K562 (cell line): Measurements from ENCODE around the gene FBXW11. TPM values are rescaled to one million over a fixed set of nuclear protein-coding genes. Genes with fewer than 3 reads are reported as not detected.
A peak's percentile ranks its signal among the peaks of the same experiment; 100 is the strongest.

ENCODE experiments used
- TRIM25 ChIP-seq: fragments of 450-650 bp; IDR thresholded peaks from 2 replicates; pipeline ENCODE4 v1.7.0; 2016; ENCODE audit warnings: borderline replicate concordance
- polyA plus RNA-seq, 8 experiments: library from polyadenylated mRNA; depleted of rRNA in 4 of 8; stranded (reverse) in 5 of 8; unstranded in 3 of 8; fragments of >200 nt; fragmentation: Nextera tagmentation in 2 of 8; fragmentation: Illumina TruSeq in 1 of 8; extraction: Ambion mirVana in 2 of 8; extraction: Trizol in 1 of 8; gene quantifications; 2 replicates each; pipeline versions ENCODE4 v1.2.1 to v1.2.3, GENCODE V29; 2011 to 2014; ENCODE audit warnings: inconsistent platforms in 1 of 8, missing spikeins in 1 of 8
- total RNA-seq, 7 experiments: library from RNA; depleted of rRNA in 6 of 7; stranded (reverse); fragments of >200 nt in 6 of 7; fragmentation: Illumina TruSeq in 2 of 7; extraction: Trizol in 2 of 7; gene quantifications; 2 replicates each; pipeline versions ENCODE4 v1.2.1 to v1.2.3, GENCODE V29; 2011 to 2021; ENCODE audit warnings: low replicate concordance in 1 of 7
- TF ChIP-seq, protein P1 (sequence below), 2 experiments: fragments of 450-650 bp; formaldehyde crosslinking in 1 of 2; IDR thresholded peaks; 2 replicates each; pipeline versions ENCODE4 v1.4.0 to v1.6.1; 2014 to 2020; ENCODE audit warnings: mild to moderate bottlenecking in 2 of 2, borderline replicate concordance in 1 of 2, low read depth in 1 of 2

Gene FBXW11
- total and polyA plus RNA-seq, 9 of the 15 experiments (the other 6 are each of a cell fraction or from before 2014, with no cell fraction given): 3.0 to 28.6 (median 23.6) TPM

GRCh38 chr5:171907725-171908343 is 98.6 kb downstream of the FBXW11 start (continued):
- TF ChIP-seq, protein P1, sequence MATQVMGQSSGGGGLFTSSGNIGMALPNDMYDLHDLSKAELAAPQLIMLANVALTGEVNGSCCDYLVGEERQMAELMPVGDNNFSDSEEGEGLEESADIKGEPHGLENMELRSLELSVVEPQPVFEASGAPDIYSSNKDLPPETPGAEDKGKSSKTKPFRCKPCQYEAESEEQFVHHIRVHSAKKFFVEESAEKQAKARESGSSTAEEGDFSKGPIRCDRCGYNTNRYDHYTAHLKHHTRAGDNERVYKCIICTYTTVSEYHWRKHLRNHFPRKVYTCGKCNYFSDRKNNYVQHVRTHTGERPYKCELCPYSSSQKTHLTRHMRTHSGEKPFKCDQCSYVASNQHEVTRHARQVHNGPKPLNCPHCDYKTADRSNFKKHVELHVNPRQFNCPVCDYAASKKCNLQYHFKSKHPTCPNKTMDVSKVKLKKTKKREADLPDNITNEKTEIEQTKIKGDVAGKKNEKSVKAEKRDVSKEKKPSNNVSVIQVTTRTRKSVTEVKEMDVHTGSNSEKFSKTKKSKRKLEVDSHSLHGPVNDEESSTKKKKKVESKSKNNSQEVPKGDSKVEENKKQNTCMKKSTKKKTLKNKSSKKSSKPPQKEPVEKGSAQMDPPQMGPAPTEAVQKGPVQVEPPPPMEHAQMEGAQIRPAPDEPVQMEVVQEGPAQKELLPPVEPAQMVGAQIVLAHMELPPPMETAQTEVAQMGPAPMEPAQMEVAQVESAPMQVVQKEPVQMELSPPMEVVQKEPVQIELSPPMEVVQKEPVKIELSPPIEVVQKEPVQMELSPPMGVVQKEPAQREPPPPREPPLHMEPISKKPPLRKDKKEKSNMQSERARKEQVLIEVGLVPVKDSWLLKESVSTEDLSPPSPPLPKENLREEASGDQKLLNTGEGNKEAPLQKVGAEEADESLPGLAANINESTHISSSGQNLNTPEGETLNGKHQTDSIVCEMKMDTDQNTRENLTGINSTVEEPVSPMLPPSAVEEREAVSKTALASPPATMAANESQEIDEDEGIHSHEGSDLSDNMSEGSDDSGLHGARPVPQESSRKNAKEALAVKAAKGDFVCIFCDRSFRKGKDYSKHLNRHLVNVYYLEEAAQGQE (IDR thresholded peaks at IDR 0.05; ENCODE audit: borderline replicate concordance): peak; percentile 66; the same call in 1 of the 2 replicates
- TF ChIP-seq, protein P1 (CRISPR knock-in tag; IDR thresholded peaks at IDR 0.05; ENCODE audit: low read depth): no peak
- no peak for TF ChIP-seq TRIM25
